HG03442 (cell line): ENCODE results near the gene EML5.

ENCODE experiments used
- ATAC-seq: cut with Tn5 transposase; IDR thresholded peaks from one replicate; pipeline ENCODE4 v1.9.1; 2021; ENCODE audit warnings: mild to moderate bottlenecking, moderate library complexity; ENCODE audit not compliant: unreplicated experiment

The EML5 gene

GRCh38 chr14:88727057-88727456 is 65.7 kb downstream of the EML5 start:
- ATAC-seq, result no peak

GRCh38 chr14:88710709-88711108 is 82.0 kb downstream of the EML5 start:
- ATAC-seq, result no peak

GRCh38 chr14:88707088-88707487 is 85.7 kb downstream of the EML5 start:
- no peak for ATAC-seq

- no peak for ATAC-seq
Measured at GRCh38 chr14:88706425-88706824, 86.3 kb downstream of the EML5 start.

GRCh38 chr14:88698651-88699050 is 94.1 kb downstream of the EML5 start:
- ATAC-seq, result no peak

GRCh38 chr14:88695870-88696269 is 96.9 kb downstream of the EML5 start:
- no peak for ATAC-seq

GRCh38 chr14:88688386-88688785 is 104.4 kb downstream of the EML5 start:
- ATAC-seq, result no peak

GRCh38 chr14:88683119-88683518 is 109.6 kb downstream of the EML5 start:
- ATAC-seq, result no peak

GRCh38 chr14:88682495-88683114 is 110.1 kb downstream of the EML5 start:
- no peak for ATAC-seq

- ATAC-seq, result no peak
Measured at GRCh38 chr14:88681755-88682494, 110.8 kb downstream of the EML5 start.

- ATAC-seq, result no peak
Measured at GRCh38 chr14:88669346-88669745, 123.4 kb downstream of the EML5 start.

- peak; percentile 62 for ATAC-seq
Measured at GRCh38 chr14:88668448-88669116, 124.2 kb downstream of the EML5 start.

GRCh38 chr14:88667555-88668273 is 125.0 kb downstream of the EML5 start:
- peak; percentile 83 for ATAC-seq

GRCh38 chr14:88660056-88660455 is 132.7 kb downstream of the EML5 start:
- ATAC-seq, result no peak

- ATAC-seq, result no peak
Measured at GRCh38 chr14:88639221-88639620, 153.5 kb downstream of the EML5 start.

- ATAC-seq, result no peak
Measured at GRCh38 chr14:88632512-88632911, 160.2 kb downstream of the EML5 start.

GRCh38 chr14:88631091-88631490 is 161.7 kb downstream of the EML5 start:
- ATAC-seq, result no peak

- ATAC-seq, result no peak
Measured at GRCh38 chr14:88630565-88630964, 162.2 kb downstream of the EML5 start.

GRCh38 chr14:88628462-88628861 is 164.3 kb downstream of the EML5 start:
- ATAC-seq, result no peak

GRCh38 chr14:88628033-88628432 is 164.7 kb downstream of the EML5 start:
- ATAC-seq, result no peak

GRCh38 chr14:88625671-88626070 is 167.1 kb downstream of the EML5 start:
- ATAC-seq, result no peak
